ENCODE results near the gene NBPF11.
"Not testable (repeated sequence)": the region's sequence is repeated elsewhere in the genome, so short reads cannot be mapped to it uniquely, and the experiment has no call there.

NBPF11 gene

GRCh38 chr1:148060294-148060701 is 91.8 kb downstream of the NBPF11 start:
- intact Hi-C loops (cut with DNase I) = not testable (repeated sequence)
- DNase-seq = peak in 2 of 10 donors; percentile 40 to 62

GRCh38 chr1:148057384-148057783 is 94.7 kb downstream of the NBPF11 start:
- intact Hi-C loops (cut with DNase I); DNase-seq: not testable (repeated sequence)

All from posterior cingulate gyrus (tissue), 11 donors.